ENCODE measurements around the gene GNLY.

GRCh38 chr2:85678377-85678776, 15.8 kb upstream of the GNLY start:
- TF ChIP-seq POLR2A (IDR thresholded peaks at IDR 0.05; ENCODE audit: low read depth, low read length) (no peak), GATA2 (IDR thresholded peaks at IDR 0.05; ENCODE audit: insufficient read depth, insufficient read length, low read depth, low read length) (no peak), FOS (IDR thresholded peaks at IDR 0.05; ENCODE audit: borderline replicate concordance, insufficient read depth, low read length) (no peak), POLR2AphosphoS5 (IDR thresholded peaks at IDR 0.05; ENCODE audit: insufficient read depth, low read depth, low read length) (no peak), JUN (IDR thresholded peaks at IDR 0.05; ENCODE audit: borderline replicate concordance, insufficient read depth, insufficient read length, low read depth) (no peak)
- TF ChIP-seq, protein P1, sequence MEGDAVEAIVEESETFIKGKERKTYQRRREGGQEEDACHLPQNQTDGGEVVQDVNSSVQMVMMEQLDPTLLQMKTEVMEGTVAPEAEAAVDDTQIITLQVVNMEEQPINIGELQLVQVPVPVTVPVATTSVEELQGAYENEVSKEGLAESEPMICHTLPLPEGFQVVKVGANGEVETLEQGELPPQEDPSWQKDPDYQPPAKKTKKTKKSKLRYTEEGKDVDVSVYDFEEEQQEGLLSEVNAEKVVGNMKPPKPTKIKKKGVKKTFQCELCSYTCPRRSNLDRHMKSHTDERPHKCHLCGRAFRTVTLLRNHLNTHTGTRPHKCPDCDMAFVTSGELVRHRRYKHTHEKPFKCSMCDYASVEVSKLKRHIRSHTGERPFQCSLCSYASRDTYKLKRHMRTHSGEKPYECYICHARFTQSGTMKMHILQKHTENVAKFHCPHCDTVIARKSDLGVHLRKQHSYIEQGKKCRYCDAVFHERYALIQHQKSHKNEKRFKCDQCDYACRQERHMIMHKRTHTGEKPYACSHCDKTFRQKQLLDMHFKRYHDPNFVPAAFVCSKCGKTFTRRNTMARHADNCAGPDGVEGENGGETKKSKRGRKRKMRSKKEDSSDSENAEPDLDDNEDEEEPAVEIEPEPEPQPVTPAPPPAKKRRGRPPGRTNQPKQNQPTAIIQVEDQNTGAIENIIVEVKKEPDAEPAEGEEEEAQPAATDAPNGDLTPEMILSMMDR (IDR thresholded peaks at IDR 0.05; ENCODE audit: extremely low read depth in 1 of 2, insufficient read depth in 1 of 2, low read depth in 1 of 2, low read length in 2 of 2): no peak
- TF ChIP-seq, protein P2, sequence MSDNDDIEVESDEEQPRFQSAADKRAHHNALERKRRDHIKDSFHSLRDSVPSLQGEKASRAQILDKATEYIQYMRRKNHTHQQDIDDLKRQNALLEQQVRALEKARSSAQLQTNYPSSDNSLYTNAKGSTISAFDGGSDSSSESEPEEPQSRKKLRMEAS (IDR thresholded peaks at IDR 0.05; ENCODE audit: insufficient read depth, insufficient read length): no peak

Data from endothelial cell of umbilical vein (primary cell).